Neural crest cell (in vitro differentiated cells): ENCODE measurements around the gene ASAP2. TPM values are rescaled to one million over a fixed set of nuclear protein-coding genes. Genes with fewer than 3 reads are reported as not detected.

Experiments
- DNase-seq: peaks from one replicate; pipeline ENCODE4 v3.0.0; 2021; ENCODE audit warnings: low read depth, mixed read lengths, low spot score
- H3K27ac Mint-ChIP-seq: one replicate; pipeline ENCODE4 v1.8.0; 2021; ENCODE audit warnings: mild to moderate bottlenecking, mixed read lengths; ENCODE audit not compliant: unreplicated experiment
- H3K27me3 Mint-ChIP-seq: 2 replicates; pipeline ENCODE4 v1.8.0; 2021; ENCODE audit warnings: low read depth, mild to moderate bottlenecking, mixed read lengths
- H3K36me3 Mint-ChIP-seq: 2 replicates; pipeline ENCODE4 v1.8.0; 2021; ENCODE audit warnings: low read depth, mild to moderate bottlenecking, mixed read lengths
- H3K4me1 Mint-ChIP-seq: 2 replicates; pipeline ENCODE4 v1.8.0; 2021; ENCODE audit warnings: mixed read lengths
- H3K4me3 Mint-ChIP-seq: one replicate; pipeline ENCODE4 v1.8.0; 2021; ENCODE audit warnings: mild to moderate bottlenecking, mixed read lengths
- H3K9me3 Mint-ChIP-seq: 2 replicates; pipeline ENCODE4 v1.8.0; 2021; ENCODE audit warnings: mixed read lengths
- CTCF ChIP-seq: fragments of 200-600 bp; sonication (generic); conservative IDR thresholded peaks from 2 replicates; pipeline ENCODE4 v1.5.0; 2021; ENCODE audit warnings: antibody characterized with exemption, mild to moderate bottlenecking
- total RNA-seq: library from RNA; stranded (reverse); gene quantifications from 2 replicates; pipeline ENCODE4 v1.2.1, GENCODE V29; 2021

ASAP2 gene
- total RNA-seq, 1 donor from 2014 or later: 48.6 TPM

- no peak for TF ChIP-seq CTCF
- Mint-ChIP-seq H3K27ac (no peak overlapping the region), H3K9me3 (no peaks in the 10 kb centered on the region), H3K4me1 (peaks cover 1% of the 10 kb centered on the region), H3K4me3 (no peak overlapping the region), H3K36me3 (peaks cover 25% of the 10 kb centered on the region), H3K27me3 (no peaks in the 10 kb centered on the region)
- DNase-seq: no peak
Measured at GRCh38 chr2:9345997-9346396, 139.4 kb downstream of the ASAP2 start.

GRCh38 chr2:9346885-9347284 lies 140.3 kb downstream of the ASAP2 start:
- H3K36me3 Mint-ChIP-seq: peaks cover 17% of the 10 kb centered on the region
- H3K27me3 Mint-ChIP-seq: no peaks in the 10 kb centered on the region
- no peaks in the 10 kb centered on the region for H3K9me3 Mint-ChIP-seq
- H3K4me1 Mint-ChIP-seq: no peaks in the 10 kb centered on the region
- no peak for DNase-seq
- no peak for TF ChIP-seq CTCF
- H3K4me3 Mint-ChIP-seq: no peak overlapping the region
- no peak overlapping the region for H3K27ac Mint-ChIP-seq

- peaks cover 16% of the 10 kb centered on the region for H3K36me3 Mint-ChIP-seq
- H3K9me3 Mint-ChIP-seq: no peaks in the 10 kb centered on the region
- H3K4me3 Mint-ChIP-seq: no peak overlapping the region
- H3K27me3 Mint-ChIP-seq: no peaks in the 10 kb centered on the region
- DNase-seq: no peak
- H3K4me1 Mint-ChIP-seq: no peaks in the 10 kb centered on the region
- TF ChIP-seq CTCF: no peak
- no peak overlapping the region for H3K27ac Mint-ChIP-seq
Measured at GRCh38 chr2:9347411-9347881, 140.8 kb downstream of the ASAP2 start.

GRCh38 chr2:9354318-9354717 lies 147.7 kb downstream of the ASAP2 start:
- Mint-ChIP-seq H3K4me3 (no peak overlapping the region), H3K4me1 (peaks cover 24% of the 10 kb centered on the region)

GRCh38 chr2:9355270-9355669 lies 148.7 kb downstream of the ASAP2 start:
- Mint-ChIP-seq H3K4me3 (no peak overlapping the region), H3K36me3 (peaks cover 37% of the 10 kb centered on the region), H3K4me1 (peaks cover 24% of the 10 kb centered on the region), H3K27me3 (no peaks in the 10 kb centered on the region), H3K27ac (no peak overlapping the region), H3K9me3 (no peaks in the 10 kb centered on the region)
- DNase-seq: no peak
- no peak for TF ChIP-seq CTCF

More at GRCh38 chr2:9354318-9354717, 147.7 kb downstream of the ASAP2 start:
- H3K36me3 Mint-ChIP-seq: peaks cover 33% of the 10 kb centered on the region
- DNase-seq: no peak
- no peak for TF ChIP-seq CTCF
- no peaks in the 10 kb centered on the region for H3K9me3 Mint-ChIP-seq
- H3K27me3 Mint-ChIP-seq: no peaks in the 10 kb centered on the region
- no peak overlapping the region for H3K27ac Mint-ChIP-seq

GRCh38 chr2:9355716-9356115 lies 149.1 kb downstream of the ASAP2 start:
- Mint-ChIP-seq H3K27ac (no peak overlapping the region), H3K9me3 (no peaks in the 10 kb centered on the region), H3K4me1 (peaks cover 24% of the 10 kb centered on the region), H3K27me3 (no peaks in the 10 kb centered on the region), H3K36me3 (peaks cover 35% of the 10 kb centered on the region), H3K4me3 (peak overlapping the region; percentile 2)
- DNase-seq: no peak
- TF ChIP-seq CTCF: no peak
